Skin of body (tissue), 2 donors: ENCODE measurements around the gene MMRN1. TPM values are rescaled to one million over a fixed set of nuclear protein-coding genes. Genes with fewer than 3 reads are reported as not detected.

Experiments
- DNase-seq: peaks from one replicate; lab custom pipeline; 2025; lab: John Stamatoyannopoulos, UW
- total RNA-seq: library from RNA; depleted of rRNA; stranded (reverse); fragments of >200 nt; gene quantifications from one replicate; pipeline ENCODE4 v1.2.3, GENCODE V29; 2014

Gene MMRN1
- total RNA-seq, result 16.5 TPM

- no peak for DNase-seq
Measured at GRCh38 chr4:89894649-89895550, at the start of gene MMRN1. MMRN1 (plus strand) TSS chr4:89894854; CDS start chr4:89894972, 118 bp downstream.

- no peak for DNase-seq
Measured at GRCh38 chr4:89847571-89848325, 46.9 kb upstream of the MMRN1 start.

GRCh38 chr4:89855236-89855635 is 39.4 kb upstream of the MMRN1 start:
- no peak for DNase-seq

GRCh38 chr4:89860971-89861370 is 33.7 kb upstream of the MMRN1 start:
- DNase-seq, result no peak

GRCh38 chr4:89863533-89863932 is 31.1 kb upstream of the MMRN1 start:
- DNase-seq, result no peak

GRCh38 chr4:89868276-89868675 is 26.4 kb upstream of the MMRN1 start:
- DNase-seq, result no peak

- DNase-seq, result no peak
Measured at GRCh38 chr4:89868999-89869589, 25.6 kb upstream of the MMRN1 start.

- DNase-seq, result no peak
Measured at GRCh38 chr4:89871211-89871610, 23.4 kb upstream of the MMRN1 start.

- DNase-seq, result no peak
Measured at GRCh38 chr4:89876548-89876947, 18.1 kb upstream of the MMRN1 start.

- no peak for DNase-seq
Measured at GRCh38 chr4:89878611-89879010, 16.0 kb upstream of the MMRN1 start.

- DNase-seq, result no peak
Measured at GRCh38 chr4:89879215-89879614, 15.4 kb upstream of the MMRN1 start.

GRCh38 chr4:89889289-89889688 is 5.4 kb upstream of the MMRN1 start:
- no peak for DNase-seq

- DNase-seq, result no peak
Measured at GRCh38 chr4:89897867-89898266, 3.2 kb downstream of the MMRN1 start.

GRCh38 chr4:89898304-89898716 is 3.7 kb downstream of the MMRN1 start:
- no peak for DNase-seq

GRCh38 chr4:89899152-89899551 is 4.5 kb downstream of the MMRN1 start:
- no peak for DNase-seq

- DNase-seq, result no peak
Measured at GRCh38 chr4:89899854-89900253, 5.2 kb downstream of the MMRN1 start.

GRCh38 chr4:89901808-89902431 is 7.3 kb downstream of the MMRN1 start:
- DNase-seq, result peak; percentile 58

- DNase-seq, result no peak
Measured at GRCh38 chr4:89904524-89904923, 9.9 kb downstream of the MMRN1 start.

GRCh38 chr4:89906316-89906715 is 11.7 kb downstream of the MMRN1 start:
- DNase-seq, result no peak

GRCh38 chr4:89906777-89907521 is 12.3 kb downstream of the MMRN1 start:
- DNase-seq, result no peak

- DNase-seq, result no peak
Measured at GRCh38 chr4:89909889-89910288, 15.2 kb downstream of the MMRN1 start.
